SK-N-SH treated with all-trans-retinoic acid at 6 μM for 48 hours (cell line): ENCODE results near the gene FCHO1.

Experiments
- ATAC-seq: fragments of 200-7000 bp; cut with Tn5 transposase; 3 replicates; pipeline ENCODE4 v1.9.1; 2020; ENCODE audit warnings: mild to moderate bottlenecking, moderate library complexity
- ARNTL ChIP-seq: fragments of 450-650 bp; formaldehyde crosslinking; IDR thresholded peaks from 2 replicates; pipeline ENCODE4 v1.5.0; 2020; ENCODE audit warnings: low read depth, mild to moderate bottlenecking, moderate library complexity, borderline replicate concordance
- BACH2 ChIP-seq: fragments of 250-450 bp; sonication (Bioruptor Pico); IDR thresholded peaks from 2 replicates; pipeline ENCODE4 v1.9.0; 2021; ENCODE audit warnings: mild to moderate bottlenecking, borderline replicate concordance
- CSDC2 ChIP-seq: fragments of 250-450 bp; sonication (Bioruptor Pico); IDR thresholded peaks from 2 replicates; pipeline ENCODE4 v1.5.0; 2020; ENCODE audit warnings: mild to moderate bottlenecking, moderate library complexity
- ESRRG ChIP-seq: fragments of 250-450 bp; sonication (Bioruptor Pico); IDR thresholded peaks from 2 replicates; pipeline ENCODE4 v1.6.1; 2021; ENCODE audit warnings: mild to moderate bottlenecking
- GLIS3 ChIP-seq: fragments of 250-450 bp; sonication (Bioruptor Pico); IDR thresholded peaks from 2 replicates; pipeline ENCODE4 v1.5.0; 2020; ENCODE audit warnings: mild to moderate bottlenecking, moderate library complexity
- ISL1 ChIP-seq: fragments of 250-450 bp; sonication (Bioruptor Pico); IDR thresholded peaks from 2 replicates; pipeline ENCODE4 v2.1.2; 2022; ENCODE audit warnings: mild to moderate bottlenecking, moderate library complexity
- OSR1 ChIP-seq: fragments of 250-450 bp; sonication (Bioruptor Pico); IDR thresholded peaks from 2 replicates; pipeline ENCODE4 v1.8.0; 2022; ENCODE audit warnings: moderate library complexity, mild to moderate bottlenecking, inconsistent platforms
- PPARA ChIP-seq: fragments of 250-450 bp; sonication (Bioruptor Pico); IDR thresholded peaks from 2 replicates; pipeline ENCODE4 v1.5.0; 2020; ENCODE audit warnings: mild to moderate bottlenecking, borderline replicate concordance
- RARB ChIP-seq: fragments of 250-450 bp; sonication (Bioruptor Pico); IDR thresholded peaks from 2 replicates; pipeline ENCODE4 v1.8.0; 2021; ENCODE audit warnings: mild to moderate bottlenecking, moderate library complexity
- SNAI2 ChIP-seq: fragments of 250-450 bp; sonication (Bioruptor Pico); IDR thresholded peaks from 2 replicates; pipeline ENCODE4 v1.5.0; 2020; ENCODE audit warnings: mild to moderate bottlenecking, moderate library complexity
- TCF4 ChIP-seq: fragments of 250-450 bp; sonication (Bioruptor Pico); IDR thresholded peaks from 2 replicates; pipeline ENCODE4 v1.8.0; 2021; ENCODE audit warnings: mild to moderate bottlenecking, moderate library complexity, borderline replicate concordance
- TOX ChIP-seq: fragments of 250-450 bp; sonication (Bioruptor Pico); IDR thresholded peaks from 2 replicates; pipeline ENCODE4 v1.8.0; 2021; ENCODE audit warnings: mild to moderate bottlenecking, moderate library complexity, borderline replicate concordance
- ZC3H10 ChIP-seq: fragments of 250-450 bp; sonication (Bioruptor Pico); IDR thresholded peaks from 2 replicates; pipeline ENCODE4 v1.5.1; 2021; ENCODE audit warnings: mild to moderate bottlenecking, moderate library complexity
- ZFP3 ChIP-seq: fragments of 250-450 bp; sonication (Bioruptor Pico); IDR thresholded peaks from 2 replicates; pipeline ENCODE4 v1.5.0; 2020; ENCODE audit warnings: mild to moderate bottlenecking, moderate library complexity
- ZFP30 ChIP-seq: fragments of 450-650 bp; formaldehyde crosslinking; IDR thresholded peaks from 2 replicates; pipeline ENCODE4 v1.5.0; 2022; ENCODE audit warnings: mild to moderate bottlenecking, moderate library complexity
- ZNF565 ChIP-seq: fragments of 450-650 bp; formaldehyde crosslinking; conservative IDR thresholded peaks from 2 replicates; pipeline ENCODE4 v1.5.0; 2020; ENCODE audit warnings: low read depth, mild to moderate bottlenecking, moderate library complexity
- ZNF70 ChIP-seq: fragments of 450-650 bp; formaldehyde crosslinking; IDR thresholded peaks from 2 replicates; pipeline ENCODE4 v1.5.0; 2020; ENCODE audit warnings: mild to moderate bottlenecking, moderate library complexity
- ZNF8 ChIP-seq: fragments of 450-650 bp; formaldehyde crosslinking; IDR thresholded peaks from 2 replicates; pipeline ENCODE4 v1.5.0; 2020; ENCODE audit warnings: mild to moderate bottlenecking, moderate library complexity
- TF ChIP-seq, protein P1 (sequence below): fragments of 250-450 bp; sonication (Bioruptor Pico); IDR thresholded peaks from 2 replicates; pipeline ENCODE4 v1.8.0; 2020; ENCODE audit warnings: mild to moderate bottlenecking, moderate library complexity, borderline replicate concordance
- TF ChIP-seq, protein P2 (sequence below): fragments of 250-450 bp; sonication (Bioruptor Pico); IDR thresholded peaks from 2 replicates; pipeline ENCODE4 v1.8.0; 2021; ENCODE audit warnings: low read depth, mild to moderate bottlenecking, moderate library complexity, borderline replicate concordance
- TF ChIP-seq, protein P3 (sequence below): fragments of 250-450 bp; sonication (Bioruptor Pico); IDR thresholded peaks from 2 replicates; pipeline ENCODE4 v1.5.1; 2020; ENCODE audit warnings: low read depth, mild to moderate bottlenecking, moderate library complexity
- TF ChIP-seq, protein P4 (sequence below): fragments of 250-450 bp; sonication (Bioruptor Pico); IDR thresholded peaks from 2 replicates; pipeline ENCODE4 v1.5.0; 2020; ENCODE audit warnings: mild to moderate bottlenecking, moderate library complexity
- TF ChIP-seq, protein P5 (sequence below): fragments of 250-450 bp; sonication (Bioruptor Pico); IDR thresholded peaks from 2 replicates; pipeline ENCODE4 v1.5.1; 2021; ENCODE audit warnings: mild to moderate bottlenecking, moderate library complexity

Gene FCHO1

DNA sequence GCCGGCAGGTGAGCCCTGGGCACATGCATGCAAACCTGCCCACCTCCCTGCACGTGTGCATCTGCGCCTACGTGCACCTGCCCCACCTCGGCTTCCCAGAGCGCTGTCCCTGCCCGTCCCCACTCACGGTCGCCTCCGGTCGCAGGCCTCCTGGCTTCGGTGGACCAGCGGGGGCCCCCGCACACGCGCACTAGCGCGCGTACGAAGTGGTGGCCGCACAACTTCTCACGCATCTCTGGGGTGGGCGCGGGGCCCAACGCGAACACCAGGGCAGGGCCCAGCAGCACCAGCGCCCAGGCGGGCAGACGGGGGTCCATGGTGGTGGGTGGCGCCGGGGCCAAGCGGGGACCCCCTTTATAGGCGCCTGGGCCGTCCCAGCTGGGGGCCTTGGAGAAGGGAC is 69.9 kb downstream of the FCHO1 start, which contains the start of gene INSL3 (continued):
- TF ChIP-seq, protein P1, sequence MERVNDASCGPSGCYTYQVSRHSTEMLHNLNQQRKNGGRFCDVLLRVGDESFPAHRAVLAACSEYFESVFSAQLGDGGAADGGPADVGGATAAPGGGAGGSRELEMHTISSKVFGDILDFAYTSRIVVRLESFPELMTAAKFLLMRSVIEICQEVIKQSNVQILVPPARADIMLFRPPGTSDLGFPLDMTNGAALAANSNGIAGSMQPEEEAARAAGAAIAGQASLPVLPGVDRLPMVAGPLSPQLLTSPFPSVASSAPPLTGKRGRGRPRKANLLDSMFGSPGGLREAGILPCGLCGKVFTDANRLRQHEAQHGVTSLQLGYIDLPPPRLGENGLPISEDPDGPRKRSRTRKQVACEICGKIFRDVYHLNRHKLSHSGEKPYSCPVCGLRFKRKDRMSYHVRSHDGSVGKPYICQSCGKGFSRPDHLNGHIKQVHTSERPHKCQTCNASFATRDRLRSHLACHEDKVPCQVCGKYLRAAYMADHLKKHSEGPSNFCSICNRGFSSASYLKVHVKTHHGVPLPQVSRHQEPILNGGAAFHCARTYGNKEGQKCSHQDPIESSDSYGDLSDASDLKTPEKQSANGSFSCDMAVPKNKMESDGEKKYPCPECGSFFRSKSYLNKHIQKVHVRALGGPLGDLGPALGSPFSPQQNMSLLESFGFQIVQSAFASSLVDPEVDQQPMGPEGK = no peak
- TF ChIP-seq ZC3H10 (no peak), SNAI2 (no peak), ISL1 (no peak), BACH2 (no peak), PPARA (no peak), ESRRG (CRISPR knock-in tag) (no peak), ARNTL (CRISPR knock-in tag) (no peak), ZNF70 (CRISPR knock-in tag) (no peak), TCF4 (CRISPR knock-in tag) (no peak)

DNA sequence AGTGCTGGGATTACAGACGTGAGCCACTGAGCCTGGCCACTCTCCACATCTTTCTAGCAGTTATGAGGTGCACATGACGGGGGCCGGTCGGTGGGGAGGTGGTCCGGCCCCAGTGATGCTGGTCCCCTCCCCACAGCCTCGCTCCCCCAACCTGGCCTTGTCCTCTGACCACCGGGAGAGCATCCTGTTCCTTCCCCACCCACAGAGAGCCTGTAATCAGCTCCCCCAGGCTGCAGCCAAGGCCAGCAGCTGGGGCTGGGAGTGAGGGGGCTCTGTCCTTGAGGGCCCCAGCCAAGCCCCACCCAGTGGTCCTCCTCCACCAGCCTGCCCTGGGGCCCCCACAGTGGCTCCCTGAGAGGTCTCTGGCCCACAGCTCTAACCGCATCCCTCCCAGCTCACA is 73.1 kb downstream of the FCHO1 start:
- no peak for ATAC-seq
- TF ChIP-seq ESRRG (CRISPR knock-in tag) (no peak), OSR1 (no peak), ISL1 (no peak)

DNA sequence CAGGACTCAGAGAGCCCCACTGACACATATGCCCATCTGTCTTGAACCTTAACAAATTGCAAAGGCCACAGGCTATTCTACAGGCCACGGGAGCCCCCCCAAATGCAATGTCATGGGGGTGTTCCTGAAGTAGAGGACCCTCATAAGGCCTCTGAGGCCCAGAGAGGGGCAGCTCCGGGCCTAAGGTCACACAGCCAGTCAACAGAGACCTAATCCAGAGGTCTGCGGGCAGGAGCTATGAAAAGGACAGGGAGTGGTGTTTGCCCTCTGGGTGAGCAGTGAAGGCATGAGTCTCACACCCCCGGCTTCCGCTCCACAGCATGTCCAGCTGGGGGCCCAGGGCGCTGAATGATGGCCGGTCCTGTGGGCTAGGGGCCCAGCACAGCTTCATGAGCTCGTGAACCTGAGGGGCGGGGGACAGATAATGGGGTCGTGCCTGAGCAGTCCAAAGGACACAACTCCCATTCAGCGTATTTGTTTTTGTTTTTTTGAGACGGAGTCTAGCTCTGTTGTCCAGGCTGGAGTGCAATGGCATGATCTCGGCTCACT is 75.3 kb downstream of the FCHO1 start:
- no peak for TF ChIP-seq ZFP3
- TF ChIP-seq ISL1 = no peak
- TF ChIP-seq PPARA = no peak

DNA sequence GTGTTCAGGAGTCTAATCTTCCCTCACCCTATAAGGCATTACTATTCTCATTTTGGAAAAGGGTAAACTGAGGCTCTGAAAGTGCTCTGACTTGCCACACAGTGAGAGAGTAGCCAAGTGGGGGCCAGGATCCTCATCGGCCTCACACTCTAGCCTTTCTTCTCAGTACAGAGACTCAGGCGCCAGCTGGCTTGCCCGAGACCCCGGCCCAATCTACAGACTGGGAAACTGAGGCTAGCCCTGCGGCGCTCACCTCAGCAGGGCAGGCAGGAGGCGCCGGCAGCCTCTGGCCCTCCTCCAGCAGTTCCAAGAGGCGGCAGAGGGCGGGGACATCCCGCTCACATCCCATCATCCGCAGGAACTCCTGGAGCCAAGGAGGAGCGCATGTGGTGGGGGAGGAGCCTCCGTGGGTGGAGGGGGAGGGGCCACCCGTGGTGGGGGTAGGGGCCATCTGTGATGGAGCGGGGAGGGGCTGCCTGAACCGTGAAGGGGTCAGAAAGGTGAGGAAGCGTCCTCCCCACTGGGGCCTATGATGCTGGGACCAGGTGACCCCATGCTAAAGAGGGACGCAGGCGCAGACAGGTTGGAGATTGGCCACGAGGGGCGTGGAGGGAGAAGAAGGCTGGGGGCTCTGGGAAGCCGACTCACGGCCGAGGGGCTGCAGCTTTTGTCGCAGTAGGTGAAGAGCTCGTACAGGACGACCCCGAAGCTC is 78.7 kb downstream of the FCHO1 start:
- ATAC-seq = peak; percentile 71
- no peak for TF ChIP-seq TOX (CRISPR knock-in tag)
- TF ChIP-seq ZFP3 = 0 out of 2 replicates have a peak, but pooled peaks have one; percentile 55
- TF ChIP-seq GLIS3 (CRISPR knock-in tag) = no peak
- TF ChIP-seq RARB (CRISPR knock-in tag) = no peak
- no peak for TF ChIP-seq BACH2
- no peak for TF ChIP-seq ISL1
- TF ChIP-seq TCF4 (CRISPR knock-in tag) = no peak
- TF ChIP-seq, protein P2, sequence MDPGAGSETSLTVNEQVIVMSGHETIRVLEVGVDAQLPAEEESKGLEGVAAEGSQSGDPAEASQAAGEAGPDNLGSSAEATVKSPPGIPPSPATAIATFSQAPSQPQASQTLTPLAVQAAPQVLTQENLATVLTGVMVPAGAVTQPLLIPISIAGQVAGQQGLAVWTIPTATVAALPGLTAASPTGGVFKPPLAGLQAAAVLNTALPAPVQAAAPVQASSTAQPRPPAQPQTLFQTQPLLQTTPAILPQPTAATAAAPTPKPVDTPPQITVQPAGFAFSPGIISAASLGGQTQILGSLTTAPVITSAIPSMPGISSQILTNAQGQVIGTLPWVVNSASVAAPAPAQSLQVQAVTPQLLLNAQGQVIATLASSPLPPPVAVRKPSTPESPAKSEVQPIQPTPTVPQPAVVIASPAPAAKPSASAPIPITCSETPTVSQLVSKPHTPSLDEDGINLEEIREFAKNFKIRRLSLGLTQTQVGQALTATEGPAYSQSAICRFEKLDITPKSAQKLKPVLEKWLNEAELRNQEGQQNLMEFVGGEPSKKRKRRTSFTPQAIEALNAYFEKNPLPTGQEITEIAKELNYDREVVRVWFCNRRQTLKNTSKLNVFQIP (CRISPR knock-in tag) = no peak
- TF ChIP-seq SNAI2 = peak; percentile 70; the same call in 1 of the 2 replicates
- TF ChIP-seq, protein P1 = no peak
- TF ChIP-seq ZFP30 (CRISPR knock-in tag) = no peak
- no peak for TF ChIP-seq ESRRG (CRISPR knock-in tag)
- no peak for TF ChIP-seq CSDC2 (CRISPR knock-in tag)
- no peak for TF ChIP-seq PPARA
- no peak for TF ChIP-seq ZC3H10
- TF ChIP-seq, protein P3, sequence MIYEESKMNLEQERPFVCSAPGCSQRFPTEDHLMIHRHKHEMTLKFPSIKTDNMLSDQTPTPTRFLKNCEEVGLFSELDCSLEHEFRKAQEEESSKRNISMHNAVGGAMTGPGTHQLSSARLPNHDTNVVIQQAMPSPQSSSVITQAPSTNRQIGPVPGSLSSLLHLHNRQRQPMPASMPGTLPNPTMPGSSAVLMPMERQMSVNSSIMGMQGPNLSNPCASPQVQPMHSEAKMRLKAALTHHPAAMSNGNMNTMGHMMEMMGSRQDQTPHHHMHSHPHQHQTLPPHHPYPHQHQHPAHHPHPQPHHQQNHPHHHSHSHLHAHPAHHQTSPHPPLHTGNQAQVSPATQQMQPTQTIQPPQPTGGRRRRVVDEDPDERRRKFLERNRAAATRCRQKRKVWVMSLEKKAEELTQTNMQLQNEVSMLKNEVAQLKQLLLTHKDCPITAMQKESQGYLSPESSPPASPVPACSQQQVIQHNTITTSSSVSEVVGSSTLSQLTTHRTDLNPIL = no peak
- 0 out of 2 replicates have a peak, but pooled peaks have one; percentile 48 for TF ChIP-seq ZNF565 (CRISPR knock-in tag)
- TF ChIP-seq OSR1 = no peak
- TF ChIP-seq ZNF70 (CRISPR knock-in tag) = no peak
- TF ChIP-seq, protein P4, sequence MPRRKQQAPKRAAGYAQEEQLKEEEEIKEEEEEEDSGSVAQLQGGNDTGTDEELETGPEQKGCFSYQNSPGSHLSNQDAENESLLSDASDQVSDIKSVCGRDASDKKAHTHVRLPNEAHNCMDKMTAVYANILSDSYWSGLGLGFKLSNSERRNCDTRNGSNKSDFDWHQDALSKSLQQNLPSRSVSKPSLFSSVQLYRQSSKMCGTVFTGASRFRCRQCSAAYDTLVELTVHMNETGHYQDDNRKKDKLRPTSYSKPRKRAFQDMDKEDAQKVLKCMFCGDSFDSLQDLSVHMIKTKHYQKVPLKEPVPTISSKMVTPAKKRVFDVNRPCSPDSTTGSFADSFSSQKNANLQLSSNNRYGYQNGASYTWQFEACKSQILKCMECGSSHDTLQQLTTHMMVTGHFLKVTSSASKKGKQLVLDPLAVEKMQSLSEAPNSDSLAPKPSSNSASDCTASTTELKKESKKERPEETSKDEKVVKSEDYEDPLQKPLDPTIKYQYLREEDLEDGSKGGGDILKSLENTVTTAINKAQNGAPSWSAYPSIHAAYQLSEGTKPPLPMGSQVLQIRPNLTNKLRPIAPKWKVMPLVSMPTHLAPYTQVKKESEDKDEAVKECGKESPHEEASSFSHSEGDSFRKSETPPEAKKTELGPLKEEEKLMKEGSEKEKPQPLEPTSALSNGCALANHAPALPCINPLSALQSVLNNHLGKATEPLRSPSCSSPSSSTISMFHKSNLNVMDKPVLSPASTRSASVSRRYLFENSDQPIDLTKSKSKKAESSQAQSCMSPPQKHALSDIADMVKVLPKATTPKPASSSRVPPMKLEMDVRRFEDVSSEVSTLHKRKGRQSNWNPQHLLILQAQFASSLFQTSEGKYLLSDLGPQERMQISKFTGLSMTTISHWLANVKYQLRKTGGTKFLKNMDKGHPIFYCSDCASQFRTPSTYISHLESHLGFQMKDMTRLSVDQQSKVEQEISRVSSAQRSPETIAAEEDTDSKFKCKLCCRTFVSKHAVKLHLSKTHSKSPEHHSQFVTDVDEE (CRISPR knock-in tag) = peak; percentile 35; the same call in 1 of the 2 replicates
- no peak for TF ChIP-seq ARNTL (CRISPR knock-in tag)
- TF ChIP-seq, protein P5, sequence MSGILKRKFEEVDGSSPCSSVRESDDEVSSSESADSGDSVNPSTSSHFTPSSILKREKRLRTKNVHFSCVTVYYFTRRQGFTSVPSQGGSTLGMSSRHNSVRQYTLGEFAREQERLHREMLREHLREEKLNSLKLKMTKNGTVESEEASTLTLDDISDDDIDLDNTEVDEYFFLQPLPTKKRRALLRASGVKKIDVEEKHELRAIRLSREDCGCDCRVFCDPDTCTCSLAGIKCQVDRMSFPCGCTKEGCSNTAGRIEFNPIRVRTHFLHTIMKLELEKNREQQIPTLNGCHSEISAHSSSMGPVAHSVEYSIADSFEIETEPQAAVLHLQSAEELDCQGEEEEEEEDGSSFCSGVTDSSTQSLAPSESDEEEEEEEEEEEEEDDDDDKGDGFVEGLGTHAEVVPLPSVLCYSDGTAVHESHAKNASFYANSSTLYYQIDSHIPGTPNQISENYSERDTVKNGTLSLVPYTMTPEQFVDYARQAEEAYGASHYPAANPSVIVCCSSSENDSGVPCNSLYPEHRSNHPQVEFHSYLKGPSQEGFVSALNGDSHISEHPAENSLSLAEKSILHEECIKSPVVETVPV = no peak
- TF ChIP-seq ZNF8 = 0 out of 2 replicates have a peak, but pooled peaks have one; percentile 23

More for the DNA sequence above, 75.3 kb downstream of the FCHO1 start:
- no peak for ATAC-seq
